Mononuclear cell (primary cell): ENCODE results near the gene RAD51B. TPM values are rescaled to one million over a fixed set of nuclear protein-coding genes. Genes with fewer than 3 reads are reported as not detected.
"Not testable (repeated sequence)": the region's sequence is repeated elsewhere in the genome, so short reads cannot be mapped to it uniquely, and the experiment has no call there.

Source experiments
- H3K27me3 ChIP-seq: 2 replicates; pipeline ENCODE4 v1.6.0; 2011; ENCODE audit warnings: low read length, control low read depth; ENCODE audit not compliant: insufficient read depth
- H3K4me1 ChIP-seq: 2 replicates; pipeline ENCODE4 v1.5.1; 2011; ENCODE audit warnings: mild to moderate bottlenecking, low read length, control low read depth; ENCODE audit not compliant: insufficient read depth
- H3K4me3 ChIP-seq: 2 replicates; pipeline ENCODE4 v1.5.1; 2011; ENCODE audit warnings: mild to moderate bottlenecking, low read length, moderate library complexity
- H3K9me3 ChIP-seq: 2 replicates; pipeline ENCODE4 v1.5.1; 2011; ENCODE audit warnings: low read depth, mild to moderate bottlenecking, control low read depth, low read length
- total RNA-seq: library from RNA; depleted of rRNA; stranded (reverse); fragments of >200 nt; gene quantifications from one replicate; pipeline ENCODE4 v1.2.3, GENCODE V29; 2012

The RAD51B gene
- total RNA-seq, 1 donor: 21.4 TPM

GRCh38 chr14:68181519-68182326 lies 362.1 kb downstream of the RAD51B start:
- Histone ChIP-seq H3K4me3 (no peak overlapping the region), H3K27me3 (no peaks in the 10 kb centered on the region), H3K4me1 (no peaks in the 10 kb centered on the region), H3K9me3 (no peaks in the 10 kb centered on the region)

- Histone ChIP-seq H3K4me1 (no peaks in the 10 kb centered on the region), H3K27me3 (no peaks in the 10 kb centered on the region), H3K9me3 (no peaks in the 10 kb centered on the region), H3K4me3 (no peak overlapping the region)
These were observed 362.9 kb downstream of the RAD51B start for GRCh38 chr14:68182492-68182891.

GRCh38 chr14:68186500-68187276 lies 367.1 kb downstream of the RAD51B start:
- H3K9me3 ChIP-seq, H3K4me3 ChIP-seq, H3K27me3 ChIP-seq, H3K4me1 ChIP-seq: not testable (repeated sequence)

GRCh38 chr14:68188174-68188573 lies 368.6 kb downstream of the RAD51B start:
- Histone ChIP-seq H3K27me3 (no peaks in the 10 kb centered on the region), H3K4me1 (no peaks in the 10 kb centered on the region), H3K4me3 (no peak overlapping the region), H3K9me3 (no peaks in the 10 kb centered on the region)

GRCh38 chr14:68190032-68190431 lies 370.5 kb downstream of the RAD51B start:
- Histone ChIP-seq H3K4me3 (no peak overlapping the region), H3K9me3 (no peaks in the 10 kb centered on the region), H3K27me3 (no peaks in the 10 kb centered on the region), H3K4me1 (no peaks in the 10 kb centered on the region)

GRCh38 chr14:68191567-68192321 lies 372.2 kb downstream of the RAD51B start:
- Histone ChIP-seq H3K9me3 (no peaks in the 10 kb centered on the region), H3K4me1 (no peaks in the 10 kb centered on the region), H3K4me3 (no peak overlapping the region), H3K27me3 (no peaks in the 10 kb centered on the region)

- Histone ChIP-seq H3K4me1 (no peaks in the 10 kb centered on the region), H3K4me3 (no peak overlapping the region), H3K9me3 (no peaks in the 10 kb centered on the region), H3K27me3 (no peaks in the 10 kb centered on the region)
These were observed 373.4 kb downstream of the RAD51B start for GRCh38 chr14:68192935-68193334.

- no peaks in the 10 kb centered on the region for H3K9me3 ChIP-seq
- H3K27me3 ChIP-seq: no peaks in the 10 kb centered on the region
- no peak overlapping the region for H3K4me3 ChIP-seq
- H3K4me1 ChIP-seq: no peaks in the 10 kb centered on the region
These were observed 374.5 kb downstream of the RAD51B start for GRCh38 chr14:68193970-68194681.

- H3K4me3 ChIP-seq: no peak overlapping the region
- H3K4me1 ChIP-seq: no peaks in the 10 kb centered on the region
- H3K27me3 ChIP-seq: no peaks in the 10 kb centered on the region
- no peaks in the 10 kb centered on the region for H3K9me3 ChIP-seq
These were observed 375.5 kb downstream of the RAD51B start for GRCh38 chr14:68195126-68195525.

GRCh38 chr14:68198713-68199495 lies 379.3 kb downstream of the RAD51B start:
- Histone ChIP-seq H3K4me1 (no peaks in the 10 kb centered on the region), H3K9me3 (no peaks in the 10 kb centered on the region), H3K27me3 (no peaks in the 10 kb centered on the region), H3K4me3 (no peak overlapping the region)

GRCh38 chr14:68199554-68200151 lies 380.1 kb downstream of the RAD51B start:
- Histone ChIP-seq H3K9me3 (no peaks in the 10 kb centered on the region), H3K4me1 (no peaks in the 10 kb centered on the region), H3K4me3 (no peak overlapping the region), H3K27me3 (no peaks in the 10 kb centered on the region)

GRCh38 chr14:68203871-68204270 lies 384.3 kb downstream of the RAD51B start:
- Histone ChIP-seq H3K4me1 (peaks cover 5% of the 10 kb centered on the region), H3K27me3 (no peaks in the 10 kb centered on the region), H3K4me3 (no peak overlapping the region), H3K9me3 (no peaks in the 10 kb centered on the region)

GRCh38 chr14:68208218-68208617 lies 388.6 kb downstream of the RAD51B start:
- Histone ChIP-seq H3K4me1 (peaks cover 26% of the 10 kb centered on the region), H3K27me3 (no peaks in the 10 kb centered on the region), H3K9me3 (no peaks in the 10 kb centered on the region), H3K4me3 (no peak overlapping the region)
